H9 (cell line): ENCODE measurements around the gene DNAJC6. TPM values are rescaled to one million over a fixed set of nuclear protein-coding genes. Genes with fewer than 3 reads are reported as not detected.

ENCODE experiments used
- DNase-seq: peaks from one replicate; pipeline ENCODE4 v3.0.0-alpha.2; 2017
- H2AFZ ChIP-seq: one replicate; pipeline ENCODE4 v1.6.1; 2013; ENCODE audit warnings: mild to moderate bottlenecking, low read length, control low read depth, moderate library complexity
- H2AK5ac ChIP-seq: 2 replicates; pipeline ENCODE4 v1.6.1; 2013; ENCODE audit warnings: low read length, control low read depth, mixed read lengths; ENCODE audit not compliant: insufficient read length
- H2BK120ac ChIP-seq: one replicate; pipeline ENCODE4 v1.6.1; 2013; ENCODE audit warnings: low read depth, mild to moderate bottlenecking, low read length, control low read depth, inconsistent platforms; ENCODE audit not compliant: poor library complexity, severe bottlenecking
- H2BK12ac ChIP-seq: 2 replicates; pipeline ENCODE4 v1.6.1; 2013; ENCODE audit warnings: low read length, control low read depth, mixed read lengths, low read depth; ENCODE audit not compliant: insufficient read length
- H2BK15ac ChIP-seq: 2 replicates; pipeline ENCODE4 v1.6.1; 2013; ENCODE audit warnings: low read depth, low read length, control low read depth
- H2BK20ac ChIP-seq: one replicate; pipeline ENCODE4 v1.6.1; 2013; ENCODE audit warnings: low read depth, mild to moderate bottlenecking, low read length, control low read depth, inconsistent platforms; ENCODE audit not compliant: poor library complexity, severe bottlenecking
- H2BK5ac ChIP-seq: 2 replicates; pipeline ENCODE4 v1.6.1; 2013; ENCODE audit warnings: low read length, control low read depth, mixed read lengths; ENCODE audit not compliant: insufficient read length
- H3K14ac ChIP-seq: 2 replicates; pipeline ENCODE4 v1.6.1; 2013; ENCODE audit warnings: low read length, control low read depth; ENCODE audit not compliant: insufficient read depth
- H3K18ac ChIP-seq: 2 replicates; pipeline ENCODE4 v1.6.1; 2013; ENCODE audit warnings: low read depth, mild to moderate bottlenecking, mixed read lengths, low read length, control low read depth; ENCODE audit not compliant: insufficient read length
- H3K23ac ChIP-seq: 2 replicates; pipeline ENCODE4 v1.6.1; 2013; ENCODE audit warnings: low read length, control low read depth, mixed read lengths, low read depth; ENCODE audit not compliant: insufficient read length
- H3K23me2 ChIP-seq: 2 replicates; pipeline ENCODE4 v1.6.1; 2013; ENCODE audit warnings: low read depth, mild to moderate bottlenecking, mixed read lengths, low read length, control low read depth; ENCODE audit not compliant: insufficient read length, poor library complexity, severe bottlenecking
- H3K27ac ChIP-seq: 2 replicates; pipeline ENCODE4 v1.5.1; 2013; ENCODE audit warnings: low read length, control low read depth, mixed read lengths, low read depth; ENCODE audit not compliant: insufficient read length
- H3K27me3 ChIP-seq: 2 replicates; pipeline ENCODE4 v1.6.1; 2013; ENCODE audit warnings: low read length, control low read depth, inconsistent platforms; ENCODE audit not compliant: insufficient read depth
- H3K4ac ChIP-seq: 2 replicates; pipeline ENCODE4 v1.6.1; 2013; ENCODE audit warnings: low read depth, mild to moderate bottlenecking, control low read depth, inconsistent platforms, low read length, moderate library complexity
- H3K4me1 ChIP-seq: 2 replicates; pipeline ENCODE4 v1.6.1; 2013; ENCODE audit warnings: low read length, control low read depth, inconsistent platforms; ENCODE audit not compliant: insufficient read depth
- H3K4me2 ChIP-seq: 2 replicates; pipeline ENCODE4 v1.6.1; 2013; ENCODE audit warnings: low read length, control low read depth, mixed read lengths; ENCODE audit not compliant: insufficient read length, insufficient read depth
- H3K56ac ChIP-seq: 2 replicates; pipeline ENCODE4 v1.6.1; 2013; ENCODE audit warnings: low read depth, mild to moderate bottlenecking, mixed read lengths, low read length, control low read depth; ENCODE audit not compliant: insufficient read length
- H3K79me1 ChIP-seq: 2 replicates; pipeline ENCODE4 v1.6.1; 2013; ENCODE audit warnings: low read depth, mild to moderate bottlenecking, moderate library complexity, low read length, control low read depth, inconsistent platforms; ENCODE audit not compliant: insufficient read depth, poor library complexity, severe bottlenecking
- H3K79me2 ChIP-seq: 2 replicates; pipeline ENCODE4 v1.6.1; 2013; ENCODE audit warnings: low read length, control low read depth, inconsistent platforms; ENCODE audit not compliant: insufficient read depth
- H3K9ac ChIP-seq: 2 replicates; pipeline ENCODE4 v1.6.1; 2013; ENCODE audit warnings: low read length, control low read depth, mixed read lengths; ENCODE audit not compliant: insufficient read length; ENCODE audit errors: extremely low read depth
- H3K9me3 ChIP-seq: one replicate; pipeline ENCODE4 v1.6.1; 2013; ENCODE audit warnings: low read depth, low read length, inconsistent platforms; ENCODE audit not compliant: control insufficient read depth
- H3T11ph ChIP-seq: one replicate; pipeline ENCODE4 v1.6.1; 2013; ENCODE audit warnings: mild to moderate bottlenecking, low read length, control low read depth, inconsistent platforms
- H4K20me1 ChIP-seq: one replicate; pipeline ENCODE4 v1.6.1; 2013; ENCODE audit not compliant: control insufficient read depth, insufficient read length, insufficient read depth
- H4K5ac ChIP-seq: 2 replicates; pipeline ENCODE4 v1.6.1; 2013; ENCODE audit warnings: low read depth, mild to moderate bottlenecking, mixed read lengths, low read length, control low read depth; ENCODE audit not compliant: insufficient read length
- H4K8ac ChIP-seq: replicated peaks from 2 replicates; pipeline ENCODE4 v1.6.1; 2013; ENCODE audit warnings: low read length, control low read depth, mixed read lengths, low read depth; ENCODE audit not compliant: insufficient read length
- H4K91ac ChIP-seq: 2 replicates; pipeline ENCODE4 v1.6.1; 2013; ENCODE audit warnings: low read depth, mild to moderate bottlenecking, moderate library complexity, mixed read lengths, low read length, control low read depth; ENCODE audit not compliant: insufficient read length
- H3K27ac Mint-ChIP-seq, 3 experiments: 2 replicates in 2 of 3; 3 replicates in 1 of 3; pipeline ENCODE4 v1.8.0; 2020 to 2021; ENCODE audit warnings: mixed read lengths in 3 of 3, mild to moderate bottlenecking in 1 of 3, moderate library complexity in 1 of 3
- H3K27me3 Mint-ChIP-seq: 2 replicates; pipeline ENCODE4 v1.8.0; 2021; ENCODE audit warnings: low read depth, mild to moderate bottlenecking, moderate library complexity, mixed read lengths
- H3K36me3 Mint-ChIP-seq, 3 experiments: 2 replicates in 2 of 3; 3 replicates in 1 of 3; pipeline ENCODE4 v1.8.0; 2020 to 2021; ENCODE audit warnings: low read depth in 3 of 3, mixed read lengths in 3 of 3; ENCODE audit not compliant: insufficient read depth in 1 of 3
- H3K4me1 Mint-ChIP-seq, 2 experiments: 2 replicates each; pipeline ENCODE4 v1.8.0; 2020; ENCODE audit warnings: mixed read lengths in 2 of 2
- H3K4me3 Mint-ChIP-seq, 2 experiments: 2 replicates in 1 of 2; 3 replicates in 1 of 2; pipeline ENCODE4 v1.8.0; 2020 to 2021; ENCODE audit warnings: mild to moderate bottlenecking in 2 of 2, mixed read lengths in 2 of 2, moderate library complexity in 1 of 2
- H3K9me3 Mint-ChIP-seq, 2 experiments: 2 replicates in 1 of 2; 3 replicates in 1 of 2; pipeline ENCODE4 v1.8.0; 2020; ENCODE audit warnings: mild to moderate bottlenecking in 2 of 2, mixed read lengths in 2 of 2, moderate library complexity in 1 of 2
- WGBS: extraction: QIAGEN DNeasy Blood & Tissue Kit; methylation state at CpG from one replicate; pipeline ENCODE4 v1.1.7; 2013; ENCODE audit warnings: missing lambda C conversion rate, low lambda C conversion rate, mixed read lengths; ENCODE audit not compliant: insufficient read length; ENCODE audit errors: extremely low coverage; 5-methylcytosine and 5-hydroxymethylcytosine counted together
- total RNA-seq: library from RNA; stranded (reverse); gene quantifications from 2 replicates; pipeline ENCODE4 v1.2.1, GENCODE V29; 2021
- TF ChIP-seq, protein P1 (sequence below): fragments of 200-600 bp; sonication (generic); conservative IDR thresholded peaks from 3 replicates; pipeline ENCODE4 v1.8.0; 2021; ENCODE audit warnings: antibody characterized with exemption, mild to moderate bottlenecking

The DNAJC6 gene
- total RNA-seq, 1 experiment from 2014 or later: 2.2 TPM

GRCh38 chr1:65412984-65413375, 103.6 kb downstream of the DNAJC6 start:
- Histone ChIP-seq H3K27me3 (no peaks in the 10 kb centered on the region), H3K14ac (no peak overlapping the region), H4K8ac (no peak overlapping the region), H3K9me3 (no peaks in the 10 kb centered on the region), H3K23ac (no peak overlapping the region), H3K18ac (no peak overlapping the region), H2BK15ac (no peak overlapping the region), H4K5ac (no peak overlapping the region), H3T11ph (no peak overlapping the region), H3K56ac (no peak overlapping the region), H3K27ac (no peak overlapping the region), H2BK5ac (no peak overlapping the region), H2AK5ac (no peak overlapping the region), H4K20me1 (no peaks in the 10 kb centered on the region), H3K23me2 (no peaks in the 10 kb centered on the region), H3K4me1 (peaks cover 3% of the 10 kb centered on the region; the same call in 1 of the 2 replicates), H2BK12ac (no peak overlapping the region), H3K4ac (no peak overlapping the region), H3K79me2 (no peaks in the 10 kb centered on the region), H4K91ac (no peak overlapping the region), H2BK20ac (no peak overlapping the region), H3K9ac (no peak overlapping the region), H3K79me1 (no peaks in the 10 kb centered on the region), H3K4me2 (no peak overlapping the region), H2AFZ (no peak overlapping the region), H2BK120ac (no peak overlapping the region)
- WGBS: no CpG with 5 or more reads among the region's 3 CpGs
- H3K36me3 Mint-ChIP-seq: no peaks in the 10 kb centered on the region
- DNase-seq: no peak
- TF ChIP-seq, protein P1, sequence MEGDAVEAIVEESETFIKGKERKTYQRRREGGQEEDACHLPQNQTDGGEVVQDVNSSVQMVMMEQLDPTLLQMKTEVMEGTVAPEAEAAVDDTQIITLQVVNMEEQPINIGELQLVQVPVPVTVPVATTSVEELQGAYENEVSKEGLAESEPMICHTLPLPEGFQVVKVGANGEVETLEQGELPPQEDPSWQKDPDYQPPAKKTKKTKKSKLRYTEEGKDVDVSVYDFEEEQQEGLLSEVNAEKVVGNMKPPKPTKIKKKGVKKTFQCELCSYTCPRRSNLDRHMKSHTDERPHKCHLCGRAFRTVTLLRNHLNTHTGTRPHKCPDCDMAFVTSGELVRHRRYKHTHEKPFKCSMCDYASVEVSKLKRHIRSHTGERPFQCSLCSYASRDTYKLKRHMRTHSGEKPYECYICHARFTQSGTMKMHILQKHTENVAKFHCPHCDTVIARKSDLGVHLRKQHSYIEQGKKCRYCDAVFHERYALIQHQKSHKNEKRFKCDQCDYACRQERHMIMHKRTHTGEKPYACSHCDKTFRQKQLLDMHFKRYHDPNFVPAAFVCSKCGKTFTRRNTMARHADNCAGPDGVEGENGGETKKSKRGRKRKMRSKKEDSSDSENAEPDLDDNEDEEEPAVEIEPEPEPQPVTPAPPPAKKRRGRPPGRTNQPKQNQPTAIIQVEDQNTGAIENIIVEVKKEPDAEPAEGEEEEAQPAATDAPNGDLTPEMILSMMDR: no peak
- peaks cover 20 to 28% of the 10 kb centered on the region in 2 experiments for H3K4me1 Mint-ChIP-seq
- H3K9me3 Mint-ChIP-seq: no peaks in the 10 kb centered on the region
- no peak overlapping the region for H3K27ac Mint-ChIP-seq
- no peak overlapping the region for H3K4me3 Mint-ChIP-seq
- H3K27me3 Mint-ChIP-seq: no peaks in the 10 kb centered on the region
